PC-9 (cell line): ENCODE measurements around the gene SOWAHC. TPM values are rescaled to one million over a fixed set of nuclear protein-coding genes. Genes with fewer than 3 reads are reported as not detected.

ENCODE experiments used
- BruUV-seq: library from RNA; stranded (reverse); fragments of 400-500 nt; replicated peaks from 2 replicates; lab custom pipeline; 2021; lab: Mats Ljungman, UMichigan
- CTCF ChIA-PET: fragments of 300-600 bp; sonication (Branson Sonifier 250); formaldehyde crosslinking; loops from one replicate; lab custom pipeline; 2022; ENCODE audit warnings: antibody characterized with exemption; lab: Charles Lee
- POLR2A ChIA-PET: fragments of 300-600 bp; sonication (Branson Sonifier 250); formaldehyde crosslinking; loops from one replicate; lab custom pipeline; 2022; ENCODE audit warnings: antibody characterized with exemption; ENCODE audit not compliant: unreplicated experiment; lab: Charles Lee
- DNase-seq, 2 experiments: peaks; one replicate each; pipeline versions ENCODE4 v3.0.0 to v3.0.0-alpha.2; 2015 to 2022; ENCODE audit warnings: mixed read lengths in 1 of 2
- H2AFZ ChIP-seq: fragments of 200-600 bp; sonication (generic); 2 replicates; pipeline ENCODE4 v1.8.1; 2017; ENCODE audit warnings: antibody characterized with exemption
- H3F3A ChIP-seq: fragments of 200-600 bp; sonication (generic); 2 replicates; pipeline ENCODE4 v1.8.1; 2017; ENCODE audit warnings: antibody characterized with exemption, mild to moderate bottlenecking, low read depth; ENCODE audit not compliant: insufficient read depth
- H3K27ac ChIP-seq: fragments of 200-600 bp; sonication (generic); 2 replicates; pipeline ENCODE4 v1.6.1; 2016; ENCODE audit warnings: mixed run types
- H3K27me3 ChIP-seq: fragments of 200-600 bp; sonication (generic); 2 replicates; pipeline ENCODE4 v1.6.1; 2016; ENCODE audit warnings: low read depth, mixed run types; ENCODE audit not compliant: insufficient read depth
- H3K36me3 ChIP-seq: fragments of 200-600 bp; sonication (generic); 2 replicates; pipeline ENCODE4 v1.6.1; 2016; ENCODE audit warnings: low read depth, mixed run types
- H3K4me1 ChIP-seq: fragments of 200-600 bp; sonication (generic); replicated peaks from 2 replicates; pipeline ENCODE4 v1.6.1; 2016; ENCODE audit warnings: mixed run types; ENCODE audit not compliant: insufficient read depth
- H3K4me2 ChIP-seq: fragments of 200-600 bp; sonication (generic); 2 replicates; pipeline ENCODE4 v1.6.1; 2017; ENCODE audit warnings: mixed run types
- H3K4me3 ChIP-seq: fragments of 200-600 bp; sonication (generic); 2 replicates; pipeline ENCODE4 v1.6.1; 2016; ENCODE audit warnings: mixed run types
- H3K79me2 ChIP-seq: fragments of 200-600 bp; sonication (generic); 2 replicates; pipeline ENCODE4 v1.6.1; 2017; ENCODE audit warnings: low read depth, mixed run types
- H3K9me2 ChIP-seq: fragments of 200-600 bp; sonication (generic); 2 replicates; pipeline ENCODE4 v1.8.1; 2017; ENCODE audit warnings: mild to moderate bottlenecking; ENCODE audit not compliant: insufficient read depth
- H3K9me3 ChIP-seq: fragments of 200-600 bp; sonication (generic); 2 replicates; pipeline ENCODE4 v1.8.1; 2016; ENCODE audit warnings: low read depth; ENCODE audit not compliant: insufficient read depth
- H4K20me1 ChIP-seq: fragments of 200-600 bp; sonication (generic); 2 replicates; pipeline ENCODE4 v1.8.1; 2017; ENCODE audit not compliant: insufficient read depth
- EZH2 ChIP-seq: fragments of 200-600 bp; sonication (generic); IDR thresholded peaks from 2 replicates; pipeline ENCODE4 v1.8.0; 2017; ENCODE audit warnings: antibody characterized with exemption, low read depth
- intact Hi-C: fragments of 100-400 bp; cut with micrococcal nuclease; formaldehyde crosslinking; loops from one replicate; pipeline ENCODE4 v1.10.0; 2022; ENCODE audit not compliant: unreplicated experiment
- total RNA-seq: library from RNA; stranded (reverse); gene quantifications from 2 replicates; pipeline ENCODE4 v1.2.3, GENCODE V29; 2021
- TF ChIP-seq, protein P1 (sequence below): fragments of 200-600 bp; sonication (generic); conservative IDR thresholded peaks from 2 replicates; pipeline ENCODE4 v1.6.1; 2017; ENCODE audit warnings: mixed run types, antibody characterized with exemption, mild to moderate bottlenecking, moderate library complexity

Gene SOWAHC
- total RNA-seq, 1 experiment from 2014 or later: 14.3 TPM

DNA sequence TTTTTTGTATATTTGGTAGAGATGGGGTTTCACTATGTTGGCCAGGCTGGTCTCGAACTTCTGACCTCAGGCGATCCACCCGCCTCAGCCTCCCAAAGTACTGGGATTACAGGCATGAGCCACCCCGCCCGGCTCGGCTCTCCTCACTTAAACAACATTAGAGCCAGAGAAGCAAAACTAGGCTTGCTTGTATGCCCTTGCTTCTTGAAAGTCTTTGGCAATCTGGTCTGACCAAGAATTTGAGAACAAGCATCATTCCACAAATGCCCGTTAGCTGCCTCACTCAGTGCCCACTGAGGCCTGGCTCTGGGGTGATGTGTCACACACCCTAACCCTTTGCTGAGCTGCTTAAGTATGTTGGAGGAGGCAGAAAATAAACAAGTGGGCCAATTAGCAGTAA is 33.5 kb downstream of the SOWAHC start:
- Histone ChIP-seq H3K4me2 (no peak overlapping the region), H3K9me3 (no peaks in the 10 kb centered on the region), H3K27ac (no peak overlapping the region), H3K9me2 (no peaks in the 10 kb centered on the region), H2AFZ (no peak overlapping the region), H3K36me3 (no peaks in the 10 kb centered on the region), H3K79me2 (no peaks in the 10 kb centered on the region), H3K4me1 (peaks cover 30% of the 10 kb centered on the region), H4K20me1 (no peaks in the 10 kb centered on the region), H3F3A (peaks cover 26% of the 10 kb centered on the region), H3K4me3 (no peak overlapping the region), H3K27me3 (no peaks in the 10 kb centered on the region)
- no peak for DNase-seq
- ChIA-PET CTCF (no interaction called here), POLR2A (no interaction called here)
- intact Hi-C loops: loop anchor here (10.0 kb wide), 1 partner anchor 47 kb away; no protein-coding TSS in a partner anchor
- TF ChIP-seq EZH2: no peak
- TF ChIP-seq, protein P1, sequence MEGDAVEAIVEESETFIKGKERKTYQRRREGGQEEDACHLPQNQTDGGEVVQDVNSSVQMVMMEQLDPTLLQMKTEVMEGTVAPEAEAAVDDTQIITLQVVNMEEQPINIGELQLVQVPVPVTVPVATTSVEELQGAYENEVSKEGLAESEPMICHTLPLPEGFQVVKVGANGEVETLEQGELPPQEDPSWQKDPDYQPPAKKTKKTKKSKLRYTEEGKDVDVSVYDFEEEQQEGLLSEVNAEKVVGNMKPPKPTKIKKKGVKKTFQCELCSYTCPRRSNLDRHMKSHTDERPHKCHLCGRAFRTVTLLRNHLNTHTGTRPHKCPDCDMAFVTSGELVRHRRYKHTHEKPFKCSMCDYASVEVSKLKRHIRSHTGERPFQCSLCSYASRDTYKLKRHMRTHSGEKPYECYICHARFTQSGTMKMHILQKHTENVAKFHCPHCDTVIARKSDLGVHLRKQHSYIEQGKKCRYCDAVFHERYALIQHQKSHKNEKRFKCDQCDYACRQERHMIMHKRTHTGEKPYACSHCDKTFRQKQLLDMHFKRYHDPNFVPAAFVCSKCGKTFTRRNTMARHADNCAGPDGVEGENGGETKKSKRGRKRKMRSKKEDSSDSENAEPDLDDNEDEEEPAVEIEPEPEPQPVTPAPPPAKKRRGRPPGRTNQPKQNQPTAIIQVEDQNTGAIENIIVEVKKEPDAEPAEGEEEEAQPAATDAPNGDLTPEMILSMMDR: no peak
- no TSS peak for BruUV-seq

DNA sequence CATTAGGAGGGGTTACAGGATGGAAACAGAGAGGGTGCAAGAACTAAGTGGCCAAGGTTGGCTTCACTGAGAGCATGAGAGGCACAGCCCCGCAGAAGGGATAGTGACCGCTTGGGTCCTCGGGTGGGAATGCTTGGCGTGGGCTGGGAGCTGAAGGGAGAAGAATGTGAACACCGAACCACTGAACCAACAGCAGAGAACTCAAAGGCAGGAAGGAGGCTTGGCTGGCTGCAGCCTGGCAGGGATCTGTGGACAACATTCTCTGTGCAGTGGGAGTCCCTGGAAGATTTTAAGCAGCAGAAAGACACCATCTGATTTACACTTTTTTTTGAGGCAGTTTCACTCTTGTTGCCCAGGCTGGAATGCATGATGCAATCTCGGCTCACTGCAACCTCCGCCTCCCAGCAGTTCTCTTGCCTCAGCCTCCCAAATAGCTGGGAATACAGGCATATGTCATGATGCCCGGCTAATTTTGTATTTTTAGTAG is 33.9 kb downstream of the SOWAHC start:
- intact Hi-C loops: loop anchor here (10.0 kb wide), 1 partner anchor 47 kb away; no protein-coding TSS in a partner anchor
- no peak overlapping the region for H3K4me3 ChIP-seq
- no peaks in the 10 kb centered on the region for H3K9me2 ChIP-seq
- H4K20me1 ChIP-seq: no peaks in the 10 kb centered on the region
- no peak for DNase-seq
- H2AFZ ChIP-seq: no peak overlapping the region
- TF ChIP-seq EZH2: no peak
- TF ChIP-seq, protein P1: no peak
- no TSS peak for BruUV-seq
- H3F3A ChIP-seq: peaks cover 22% of the 10 kb centered on the region
- H3K4me1 ChIP-seq: peaks cover 30% of the 10 kb centered on the region
- no peak overlapping the region for H3K4me2 ChIP-seq
- CTCF ChIA-PET: no interaction called here
- H3K27me3 ChIP-seq: no peaks in the 10 kb centered on the region
- H3K79me2 ChIP-seq: no peaks in the 10 kb centered on the region
- POLR2A ChIA-PET: no interaction called here
- H3K36me3 ChIP-seq: no peaks in the 10 kb centered on the region
- no peaks in the 10 kb centered on the region for H3K9me3 ChIP-seq
- H3K27ac ChIP-seq: no peak overlapping the region

DNA sequence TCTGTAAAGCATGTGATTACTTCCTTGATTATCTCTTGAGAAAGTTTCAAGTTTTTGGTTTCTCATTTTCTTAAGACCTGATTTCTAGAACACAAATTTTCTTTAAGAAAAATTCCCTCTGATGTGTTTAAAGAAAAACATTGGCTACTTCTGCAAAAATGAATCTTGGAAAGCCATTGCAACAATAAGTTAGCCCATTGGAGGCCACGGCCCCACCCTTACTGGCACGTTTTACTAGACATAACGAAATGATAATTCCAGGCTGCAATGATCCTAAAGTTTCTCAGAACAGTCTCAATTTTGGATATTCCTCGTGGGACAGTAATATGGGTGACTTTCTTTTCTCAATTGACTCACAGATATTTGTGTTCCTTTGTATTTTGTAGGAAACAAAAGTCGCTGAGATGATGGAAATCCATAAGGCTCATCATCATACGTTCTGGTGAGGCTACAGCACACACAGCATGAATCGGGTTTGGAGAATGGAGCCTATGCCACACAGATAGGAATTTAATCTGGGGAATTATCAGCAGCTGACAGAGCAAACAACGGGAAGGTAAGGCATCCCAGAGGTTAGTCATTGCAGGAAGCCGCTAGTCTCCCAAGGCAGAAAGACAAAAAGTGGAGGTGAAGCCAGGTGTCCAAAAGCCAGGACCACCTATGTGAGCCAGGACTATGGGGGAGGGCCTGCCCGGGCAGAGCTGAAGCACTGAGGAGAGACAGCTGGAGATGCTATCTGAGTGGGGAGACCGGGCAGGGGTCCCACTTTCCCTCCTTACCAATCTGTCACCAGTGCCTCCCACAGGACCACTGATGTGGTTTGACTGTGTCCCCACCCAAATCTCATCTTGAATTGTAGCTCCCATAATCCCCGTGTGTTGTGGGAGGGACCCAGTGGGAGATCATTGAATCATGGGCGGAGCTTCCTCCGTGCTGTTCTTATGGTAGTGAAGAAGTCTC is 35.9 kb downstream of the SOWAHC start:
- Histone ChIP-seq H3K9me2 (no peaks in the 10 kb centered on the region), H3K9me3 (no peaks in the 10 kb centered on the region), H3K27ac (no peak overlapping the region), H3K4me2 (no peak overlapping the region), H3K27me3 (no peaks in the 10 kb centered on the region), H3K4me3 (no peak overlapping the region), H3K36me3 (no peaks in the 10 kb centered on the region), H3K4me1 (peaks cover 10% of the 10 kb centered on the region), H4K20me1 (no peaks in the 10 kb centered on the region), H3K79me2 (no peaks in the 10 kb centered on the region), H2AFZ (no peak overlapping the region), H3F3A (peaks cover 3% of the 10 kb centered on the region; the same call in 1 of the 2 replicates)
- TF ChIP-seq, protein P1: no peak
- no peak for TF ChIP-seq EZH2
- ChIA-PET POLR2A (interaction anchor here (0.5 kb wide), 1 partner anchor 36 kb away, joined by 3 read pairs; the partner anchor contains the start of genes SEPTIN10 and SOWAHC), CTCF (no interaction called here)
- intact Hi-C loops: loop anchor here (10.0 kb wide), 1 partner anchor 45 kb away; no protein-coding TSS in a partner anchor
- DNase-seq: no peak
- BruUV-seq: no TSS peak
